Skin of body (tissue), 2 donors: ENCODE data around the gene PLD4. TPM values are rescaled to one million over a fixed set of nuclear protein-coding genes. Genes with fewer than 3 reads are reported as not detected.
"Not testable (repeated sequence)": the region's sequence is repeated elsewhere in the genome, so short reads cannot be mapped to it uniquely, and the experiment has no call there.

Experiments
- DNase-seq: peaks from one replicate; lab custom pipeline; 2025; lab: John Stamatoyannopoulos, UW
- total RNA-seq: library from RNA; depleted of rRNA; stranded (reverse); fragments of >200 nt; gene quantifications from one replicate; pipeline ENCODE4 v1.2.3, GENCODE V29; 2014

The PLD4 gene
- total RNA-seq, 1 donor from 2014 or later: 5.6 TPM

DNA sequence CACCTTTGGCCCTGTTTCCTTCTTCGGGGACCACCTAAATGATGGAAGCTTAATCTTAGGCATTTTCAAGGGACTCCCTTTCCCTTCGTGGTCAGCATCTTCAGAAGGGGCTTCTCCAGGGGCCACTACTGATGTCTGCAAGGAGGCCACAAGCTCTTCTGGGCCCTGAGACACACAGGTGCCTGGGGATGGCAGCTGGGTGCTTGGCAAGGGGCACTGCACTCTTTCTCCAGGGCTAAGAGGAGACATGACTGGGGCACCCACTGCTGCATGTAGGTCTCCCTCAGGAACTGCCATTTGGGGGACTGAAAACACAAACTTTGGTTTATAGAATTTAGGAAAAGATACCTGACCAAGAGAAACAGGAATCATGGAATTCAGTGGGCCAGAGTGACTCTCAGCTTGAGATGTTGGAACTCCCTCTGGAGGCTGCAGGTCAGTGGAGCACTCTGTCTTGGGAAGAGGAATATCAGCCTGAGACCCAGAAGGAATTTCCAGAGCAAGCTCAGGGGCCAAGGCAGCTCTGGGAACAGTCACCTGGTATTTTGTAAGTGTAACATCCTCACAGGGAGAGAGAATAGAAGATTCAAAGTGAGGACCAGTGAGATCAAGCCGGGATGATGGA lies 16.0 kb downstream of the PLD4 start:
- DNase-seq: no peak

DNA sequence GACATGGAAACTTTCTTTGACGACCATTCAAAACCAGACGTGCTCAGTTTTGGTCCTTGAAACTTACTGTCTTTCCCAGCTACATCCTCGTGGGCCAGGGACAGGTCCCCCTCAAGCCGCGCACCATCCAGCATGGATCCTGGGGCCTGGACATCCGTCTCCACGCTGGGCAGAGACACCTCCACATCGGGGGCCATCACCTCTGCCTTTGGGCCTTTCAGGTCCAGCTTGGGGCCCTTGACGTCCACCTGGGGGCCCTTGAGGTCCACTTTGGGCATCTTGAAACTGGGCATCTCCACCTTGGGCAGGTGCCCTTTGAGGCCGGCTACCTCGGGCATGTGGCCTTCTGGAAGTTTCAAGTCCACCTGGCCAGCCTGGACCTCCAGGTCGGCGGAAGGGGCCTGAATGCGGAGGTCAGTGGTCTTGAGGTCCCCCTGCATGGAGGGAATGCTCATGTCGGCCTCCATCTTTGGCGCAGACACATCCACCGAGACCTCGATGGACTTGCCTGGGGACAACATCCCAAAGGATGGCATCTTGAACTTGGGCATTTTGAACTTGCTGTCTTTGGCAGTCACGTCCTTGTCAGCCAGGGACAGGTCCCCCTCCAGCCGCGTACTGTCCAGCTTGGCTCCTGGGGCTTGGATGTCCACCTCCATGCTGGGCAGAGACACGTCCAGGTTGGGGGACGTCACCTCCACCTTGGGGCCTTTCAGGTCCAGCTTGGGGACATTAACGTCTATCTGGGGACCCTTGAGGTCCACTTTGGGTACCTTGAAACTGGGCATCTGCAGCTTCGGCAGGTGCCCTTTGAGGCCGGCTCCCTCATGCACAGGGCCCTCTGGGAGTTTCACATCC lies 17.1 kb downstream of the PLD4 start:
- DNase-seq: no peak

DNA sequence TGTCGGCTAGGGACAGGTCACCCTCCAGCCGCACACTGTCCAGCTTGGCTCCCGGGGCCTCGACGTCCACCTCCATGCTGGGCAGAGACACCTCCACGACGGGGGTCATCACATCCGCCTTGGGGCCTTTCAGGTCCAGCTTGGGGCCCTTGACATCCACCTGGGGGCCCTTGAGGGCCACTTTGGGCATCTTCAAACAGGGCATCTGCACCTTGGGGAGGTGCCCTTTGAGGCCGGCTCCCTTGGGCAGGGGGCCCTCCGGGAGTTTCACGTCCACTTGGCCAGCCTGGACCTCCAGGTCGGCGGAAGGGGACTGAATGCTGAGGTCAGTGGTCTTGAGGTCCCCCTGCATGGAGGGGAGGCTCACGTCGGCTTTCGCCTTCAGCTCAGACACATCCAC lies 17.9 kb downstream of the PLD4 start:
- DNase-seq: no peak

DNA sequence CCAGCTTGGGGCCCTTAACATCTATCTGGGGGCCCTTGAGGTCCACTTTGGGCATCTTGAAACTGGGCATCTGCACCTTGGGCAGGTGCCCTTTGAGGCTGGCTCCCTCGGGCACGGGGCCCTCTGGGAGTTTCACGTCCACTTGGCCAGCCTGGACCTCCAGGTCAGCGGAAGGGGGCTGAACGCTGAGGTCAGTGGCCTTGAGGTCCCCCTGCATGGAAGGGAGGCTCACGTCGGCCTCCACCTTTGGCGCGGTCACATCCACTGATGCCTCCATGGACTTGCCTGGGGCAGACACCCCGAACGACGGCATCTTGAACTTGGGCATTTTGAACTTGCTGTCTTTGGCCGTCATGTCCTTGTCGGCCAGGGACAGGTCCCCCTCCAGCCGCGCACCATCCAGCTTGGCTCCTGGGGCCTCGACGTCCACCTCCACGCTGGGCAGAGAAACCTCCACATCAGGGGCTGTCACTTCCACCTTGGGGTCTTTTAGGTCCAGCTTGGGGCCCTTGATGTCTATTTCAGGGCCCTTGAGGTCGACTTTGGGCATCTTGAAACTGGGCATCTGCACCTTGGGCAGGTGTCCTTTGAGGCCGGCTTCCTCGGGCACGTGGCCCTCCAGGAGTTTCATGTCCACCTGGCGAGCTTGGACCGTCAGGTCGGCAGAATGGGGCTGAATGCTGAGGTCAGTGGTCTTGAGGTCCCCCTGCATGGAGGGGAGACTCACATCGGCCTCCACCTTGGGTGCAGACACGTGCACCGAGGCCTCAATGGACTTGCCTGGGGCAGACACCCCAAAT lies 18.7 kb downstream of the PLD4 start:
- not testable (repeated sequence) for DNase-seq

DNA sequence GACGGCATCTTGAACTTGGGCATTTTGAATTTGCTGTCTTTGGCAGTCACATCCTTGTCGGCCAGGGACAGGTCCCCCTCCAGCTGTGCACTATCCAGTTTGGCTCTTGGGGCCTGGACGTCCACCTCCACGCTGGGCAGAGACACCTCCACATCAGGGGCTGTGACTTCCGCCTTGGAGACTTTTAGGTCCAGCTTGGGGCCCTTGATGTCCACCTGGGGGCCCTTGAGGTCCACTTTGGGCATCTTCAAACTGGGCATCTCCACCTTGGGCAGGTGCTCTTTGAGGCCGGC lies 19.3 kb downstream of the PLD4 start:
- DNase-seq: not testable (repeated sequence)

DNA sequence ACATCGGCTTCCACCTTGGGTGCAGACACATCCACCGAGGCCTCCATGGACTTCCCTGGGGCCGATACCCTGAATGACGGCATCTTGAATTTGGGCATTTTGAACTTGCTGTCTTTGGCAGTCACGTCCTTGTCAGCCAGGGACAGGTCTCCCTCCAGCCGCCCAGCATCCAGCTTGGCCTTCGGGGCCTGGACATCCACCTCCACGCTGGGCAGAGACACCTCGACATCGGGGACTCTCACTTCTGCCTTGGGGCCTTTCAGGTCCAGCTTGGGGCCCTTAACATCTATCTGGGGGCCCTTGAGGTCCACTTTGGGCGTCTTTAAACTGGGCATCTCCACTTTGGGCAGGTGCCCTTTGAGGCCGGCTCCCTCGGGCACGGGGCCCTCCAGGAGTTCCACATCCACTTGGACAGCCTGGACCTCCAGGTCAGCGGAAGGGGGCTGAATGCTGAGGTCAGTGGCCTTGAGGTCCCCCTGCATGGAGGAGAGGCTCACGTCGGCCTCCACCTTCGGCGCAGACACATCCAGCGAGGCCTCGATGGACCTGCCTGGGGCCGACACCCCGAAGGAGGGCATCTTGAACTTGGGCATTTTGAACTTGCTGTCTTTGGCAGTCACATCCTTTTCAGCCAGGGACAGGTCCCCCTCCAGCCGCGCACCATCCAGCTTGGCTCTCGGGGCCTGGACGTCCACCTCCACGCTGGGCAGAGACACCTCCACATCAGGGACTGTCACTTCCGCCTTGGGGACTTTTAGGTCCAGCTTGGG lies 19.9 kb downstream of the PLD4 start:
- not testable (repeated sequence) for DNase-seq

DNA sequence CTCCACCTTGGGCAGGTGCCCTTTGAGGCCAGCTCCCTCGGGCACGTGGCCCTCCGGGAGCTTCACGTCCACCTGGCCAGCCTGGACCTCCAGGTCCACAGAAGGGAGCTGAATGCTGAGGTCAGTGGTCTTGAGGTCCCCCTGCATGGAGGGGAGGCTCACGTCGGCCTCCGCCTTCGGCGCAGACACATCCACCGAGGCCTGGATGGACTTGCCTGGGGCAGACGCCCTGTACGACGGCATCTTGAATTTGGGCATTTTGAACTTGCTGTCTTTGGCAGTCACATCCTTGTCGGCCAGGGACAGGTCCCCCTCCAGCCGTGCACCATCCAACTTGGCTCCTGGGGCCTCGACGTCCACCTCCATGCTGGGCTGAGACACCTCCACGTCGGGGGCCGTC lies 20.6 kb downstream of the PLD4 start:
- DNase-seq: not testable (repeated sequence)

DNA sequence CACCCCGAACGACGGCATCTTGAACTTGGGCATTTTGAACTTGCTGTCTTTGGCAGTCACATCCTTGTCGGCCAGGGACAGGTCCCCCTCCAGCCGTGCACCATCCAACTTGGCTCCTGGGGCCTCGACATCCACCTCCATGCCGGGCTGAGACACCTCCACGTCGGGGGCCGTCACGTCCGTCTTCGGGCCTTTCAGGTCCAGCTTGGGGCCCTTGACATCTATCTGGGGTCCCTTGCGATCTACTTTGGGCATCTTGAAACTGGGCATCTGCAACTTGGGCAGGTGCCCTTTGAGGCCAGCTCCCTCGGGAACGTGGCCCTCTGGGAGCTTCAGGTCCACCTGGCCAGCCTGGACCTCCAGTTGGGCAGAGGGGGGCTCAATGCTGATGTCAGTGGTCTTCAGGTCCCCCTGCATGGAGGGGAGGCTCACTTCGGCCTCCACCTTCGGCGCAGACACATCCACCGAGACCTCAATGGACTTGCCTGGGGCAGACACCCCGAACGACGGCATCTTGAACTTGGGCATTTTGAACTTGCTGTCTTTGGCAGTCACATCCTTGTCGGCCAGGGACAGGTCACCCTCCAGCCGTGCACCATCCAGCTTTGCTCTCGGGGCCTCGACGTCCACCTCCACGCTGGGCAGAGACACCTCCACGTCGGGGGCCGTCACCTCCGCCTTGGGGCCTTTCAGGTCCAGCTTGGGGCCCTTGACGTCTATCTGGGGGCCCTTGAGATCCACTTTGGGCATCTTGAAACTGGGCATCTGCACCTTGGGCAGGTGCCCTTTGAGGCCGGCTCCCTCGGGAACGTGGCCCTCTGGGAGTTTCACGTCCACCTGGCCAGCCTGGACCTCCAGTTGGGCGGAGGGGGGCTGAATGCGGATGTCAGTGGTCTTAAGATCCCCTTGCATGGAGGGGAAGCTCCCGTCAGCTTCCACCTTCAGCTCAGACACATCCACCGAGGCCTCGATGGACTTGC lies 21.6 kb downstream of the PLD4 start:
- DNase-seq: not testable (repeated sequence)

DNA sequence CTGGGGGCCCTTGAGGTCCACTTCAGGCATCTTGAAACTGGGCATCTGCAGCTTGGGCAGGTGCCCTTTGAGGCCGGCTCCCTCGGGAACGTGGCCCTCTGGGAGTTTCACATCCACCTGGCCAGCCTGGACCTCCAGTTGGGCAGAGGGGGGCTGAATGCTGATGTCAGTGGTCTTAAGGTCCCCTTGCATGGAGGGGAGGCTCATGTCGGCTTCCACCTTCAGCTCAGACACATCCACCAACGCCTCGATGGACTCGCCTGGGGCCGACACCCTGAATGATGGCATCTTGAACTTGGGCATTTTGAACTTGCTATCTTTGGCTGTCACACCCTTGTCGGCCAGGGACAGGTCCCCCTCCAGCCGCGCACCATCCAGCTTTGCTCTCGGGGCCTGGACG lies 22.5 kb downstream of the PLD4 start:
- DNase-seq: not testable (repeated sequence)

DNA sequence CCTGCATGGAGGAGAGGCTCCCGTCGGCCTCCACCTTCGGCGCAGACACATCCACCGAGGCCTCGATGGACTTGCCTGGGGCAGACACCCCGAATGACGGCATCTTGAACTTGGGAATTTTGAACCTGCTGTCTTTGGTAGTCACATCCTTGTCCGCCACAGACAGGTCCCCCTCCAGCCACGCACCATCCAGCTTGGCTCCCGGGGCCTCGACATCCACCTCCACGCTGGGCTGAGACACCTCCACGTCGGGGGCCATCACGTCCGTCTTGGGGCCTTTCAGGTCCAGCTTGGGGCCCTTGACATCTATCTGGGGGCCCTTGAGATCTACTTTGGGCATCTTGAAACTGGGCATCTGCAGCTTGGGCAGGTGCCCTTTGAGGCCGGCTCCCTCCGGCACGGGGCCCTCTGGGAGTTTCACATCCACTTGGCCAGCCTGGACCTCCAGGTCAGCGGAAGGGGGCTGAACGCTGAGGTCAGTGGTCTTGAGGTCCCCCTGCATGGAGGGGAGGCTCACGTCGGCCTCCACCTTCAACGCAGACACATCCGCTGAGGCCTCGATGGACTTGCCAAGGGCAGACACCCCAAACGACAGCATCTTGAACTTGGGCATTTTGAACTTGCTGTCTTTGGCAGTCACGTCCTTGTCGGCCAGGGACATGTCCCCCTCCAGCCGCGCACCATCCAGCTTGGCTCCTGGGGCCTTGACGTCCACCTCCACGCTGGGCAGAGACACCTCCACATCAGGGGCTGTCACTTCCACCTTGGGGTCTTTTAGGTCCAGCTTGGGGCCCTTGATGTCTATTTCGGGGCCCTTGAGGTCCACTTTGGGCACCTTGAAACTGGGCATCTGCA lies 23.4 kb downstream of the PLD4 start:
- DNase-seq: not testable (repeated sequence)

DNA sequence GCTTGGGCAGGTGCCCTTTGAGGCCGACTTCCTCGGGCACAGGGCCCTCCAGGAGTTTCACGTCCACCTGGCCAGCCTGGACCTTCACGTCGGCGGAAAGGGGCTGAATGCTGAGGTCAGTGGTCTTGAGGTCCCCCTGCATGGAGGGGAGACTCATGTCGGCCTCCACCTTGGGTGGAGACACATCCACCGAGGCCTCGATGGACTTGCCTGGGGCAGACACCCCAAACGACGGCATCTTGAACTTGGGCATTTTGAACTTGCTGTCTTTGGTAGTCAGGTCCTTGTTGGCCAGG lies 24.0 kb downstream of the PLD4 start:
- no peak for DNase-seq

DNA sequence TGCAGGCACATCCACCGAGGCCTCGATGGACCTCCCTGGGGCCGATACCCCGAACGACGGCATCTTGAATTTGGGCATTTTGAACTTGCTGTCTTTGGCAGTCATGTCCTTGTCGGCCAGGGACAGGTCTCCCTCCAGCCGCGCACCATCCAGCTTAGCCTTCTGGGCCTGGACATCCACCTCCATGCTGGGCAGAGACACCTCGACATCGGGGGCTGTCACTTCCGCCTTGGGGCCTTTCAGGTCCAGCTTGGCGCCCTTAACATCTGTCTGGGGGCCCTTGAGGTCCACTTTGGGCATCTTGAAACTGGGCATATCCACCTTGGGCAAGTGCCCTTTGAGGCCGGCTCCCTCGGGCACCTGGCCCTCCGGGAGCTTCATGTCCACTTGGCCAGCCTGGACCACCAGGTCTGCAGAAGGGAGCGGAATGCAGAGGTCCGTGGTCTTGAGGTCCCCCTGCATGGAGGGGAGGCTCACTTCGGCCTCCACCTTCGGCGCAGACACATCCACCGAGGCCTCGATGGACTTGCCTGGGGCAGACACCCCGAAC lies 24.8 kb downstream of the PLD4 start:
- DNase-seq: not testable (repeated sequence)

DNA sequence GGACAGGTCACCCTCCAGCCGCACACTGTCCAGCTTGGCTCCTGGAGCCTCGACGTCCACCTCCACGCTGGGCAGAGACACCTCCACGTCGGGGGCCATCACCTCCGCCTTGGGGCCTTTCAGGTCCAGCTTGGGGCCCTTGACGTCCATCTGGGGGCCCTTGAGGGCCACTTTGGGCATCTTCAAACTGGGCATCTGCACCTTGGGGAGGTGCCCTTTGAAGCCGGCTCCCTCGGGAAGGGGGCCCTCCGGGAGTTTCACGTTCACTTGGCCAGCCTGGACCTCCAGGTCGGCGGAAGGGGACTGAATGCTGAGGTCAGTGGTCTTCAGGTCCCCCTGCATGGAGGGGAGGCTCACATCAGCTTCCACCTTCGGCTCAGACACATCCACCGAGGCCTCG lies 25.3 kb downstream of the PLD4 start:
- no peak for DNase-seq

DNA sequence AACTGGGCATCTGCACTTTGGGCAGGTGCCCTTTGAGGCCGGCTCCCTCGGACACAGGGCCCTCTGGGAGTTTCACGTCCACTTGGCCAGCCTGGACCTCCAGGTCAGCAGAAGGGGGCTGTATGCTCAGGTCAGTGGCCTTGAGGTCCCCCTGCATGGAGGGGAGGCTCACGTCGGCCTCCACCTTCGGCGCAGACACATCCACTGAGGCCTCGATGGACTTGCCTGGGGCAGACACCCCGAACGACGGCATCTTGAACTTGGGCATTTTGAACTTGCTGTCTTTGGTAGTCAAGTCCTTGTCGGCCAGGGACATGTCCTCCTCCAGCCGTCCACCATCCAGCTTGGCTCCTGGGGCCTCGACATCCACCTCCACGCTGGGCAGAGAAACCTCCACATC lies 26.0 kb downstream of the PLD4 start:
- not testable (repeated sequence) for DNase-seq

DNA sequence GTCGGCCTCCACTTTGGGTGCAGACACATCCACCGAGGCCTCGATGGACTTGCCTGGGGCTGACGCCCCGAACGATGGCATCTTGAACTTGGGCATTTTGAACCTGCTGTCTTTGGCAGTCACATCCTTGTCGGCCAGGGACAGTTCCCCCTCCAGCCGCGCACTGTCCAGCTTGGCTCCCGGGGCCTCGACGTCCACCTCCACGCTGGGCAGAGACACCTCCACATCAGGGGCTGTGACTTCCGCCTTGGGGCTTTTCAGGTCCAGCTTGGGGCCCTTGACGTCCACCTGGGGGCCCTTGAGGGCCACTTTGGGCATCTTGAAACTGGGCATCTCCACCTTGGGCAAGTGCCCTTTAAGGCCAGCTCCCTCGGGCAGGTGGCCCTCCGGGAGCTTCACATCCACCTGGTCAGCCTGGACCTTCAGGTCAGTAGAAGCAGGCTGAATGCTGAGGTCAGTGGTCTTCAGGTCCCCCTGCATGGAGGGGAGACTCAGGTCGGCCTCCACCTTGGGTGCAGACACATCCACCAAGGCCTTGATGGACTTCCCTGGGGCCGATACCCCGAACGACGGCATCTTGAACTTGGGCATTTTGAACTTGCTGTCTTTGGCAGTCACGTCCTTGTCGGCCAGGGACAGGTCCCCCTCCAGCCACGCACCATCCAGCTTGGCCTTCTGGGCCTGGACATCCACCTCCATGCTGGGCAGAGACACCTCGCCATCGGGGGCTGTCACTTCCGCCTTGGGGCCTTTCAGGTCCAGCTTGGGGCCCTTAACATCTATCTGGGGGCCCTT lies 27.4 kb downstream of the PLD4 start:
- not testable (repeated sequence) for DNase-seq

DNA sequence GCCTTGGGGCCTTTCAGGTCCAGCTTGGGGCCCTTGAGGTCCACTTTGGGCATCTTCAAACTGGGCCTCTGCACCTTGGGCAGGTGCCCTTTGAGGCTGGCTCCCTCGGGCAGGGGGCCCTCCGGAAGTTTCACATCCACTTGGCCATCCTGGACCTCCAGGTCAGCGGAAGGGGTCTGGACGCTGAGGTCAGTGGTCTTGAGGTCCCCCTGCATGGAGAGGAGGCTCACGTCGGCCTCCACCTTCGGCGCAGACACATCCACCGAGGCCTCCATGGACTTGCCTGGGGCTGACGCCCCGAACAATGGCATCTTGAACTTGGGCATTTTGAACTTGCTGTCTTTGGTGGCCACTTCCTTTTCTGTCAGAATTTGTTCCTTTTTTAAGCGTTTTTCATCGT lies 28.4 kb downstream of the PLD4 start:
- DNase-seq: no peak

DNA sequence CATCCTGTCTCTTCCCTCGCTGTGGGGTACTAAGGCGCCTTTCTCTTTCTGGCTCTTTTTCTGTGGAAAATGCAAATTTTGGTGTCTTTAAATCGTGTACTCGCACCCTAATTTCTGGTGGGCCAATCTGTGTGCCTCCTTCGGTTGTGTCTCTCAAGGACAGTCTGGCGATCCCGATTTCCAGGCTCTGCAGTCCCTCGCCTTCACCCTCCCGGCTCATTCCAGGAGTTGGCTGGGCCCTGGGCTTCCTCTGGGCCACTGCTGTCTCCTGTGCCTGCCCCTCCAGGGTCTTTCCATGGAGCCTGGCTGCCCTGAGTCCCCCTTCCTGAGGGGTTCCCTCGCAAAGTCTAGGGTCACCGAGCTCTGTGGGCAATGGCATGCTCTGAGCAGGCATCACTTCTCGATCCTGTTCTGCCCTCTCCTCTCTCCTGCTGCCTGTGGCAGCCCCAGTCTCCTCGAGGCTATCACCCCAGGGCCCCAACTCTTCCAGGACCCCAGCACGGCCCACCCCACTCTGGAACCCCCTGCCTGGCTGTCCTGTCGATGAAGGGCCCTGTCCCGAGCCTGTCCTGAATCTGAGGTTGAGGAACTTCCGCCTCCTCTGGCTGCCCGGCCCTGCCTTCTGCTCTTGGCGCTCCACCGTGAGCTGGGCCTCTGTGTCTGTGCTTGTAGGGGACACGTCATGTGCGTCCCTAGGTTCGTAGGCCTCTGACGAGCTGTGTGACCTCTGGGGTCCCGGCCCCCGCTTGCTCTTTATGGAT lies 29.4 kb downstream of the PLD4 start:
- no peak for DNase-seq
